HG03469 (cell line): ENCODE data around the gene VSIG10.
"Not testable (repeated sequence)": the region's sequence is repeated elsewhere in the genome, so short reads cannot be mapped to it uniquely, and the experiment has no call there.

Experiments used
- ATAC-seq: cut with Tn5 transposase; IDR thresholded peaks from one replicate; pipeline ENCODE4 v1.9.1; 2021; ENCODE audit warnings: mild to moderate bottlenecking, moderate library complexity, moderate number of reproducible peaks; ENCODE audit not compliant: unreplicated experiment

Gene VSIG10

DNA sequence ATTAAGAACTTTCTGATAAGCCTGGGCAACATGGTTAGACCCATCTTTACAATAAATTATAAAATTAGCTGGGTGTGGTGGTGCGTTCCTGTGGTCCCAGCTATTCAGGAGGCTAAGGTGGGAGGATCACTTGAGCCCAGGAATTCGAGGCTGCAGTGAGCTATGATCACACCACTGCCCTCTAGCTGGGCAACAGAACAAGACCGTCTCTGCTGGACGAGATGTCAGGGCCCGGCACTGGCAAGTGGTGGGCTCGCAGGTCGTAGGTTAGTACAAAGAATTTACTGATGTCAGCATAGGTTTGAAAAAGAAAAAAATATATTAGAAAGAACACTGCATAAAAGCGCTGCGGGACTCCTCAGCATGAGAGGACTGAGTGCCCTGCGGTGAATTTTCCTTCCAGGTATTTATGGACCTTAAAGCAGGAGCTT, 15.7 kb upstream of the VSIG10 start:
- ATAC-seq = no peak

DNA sequence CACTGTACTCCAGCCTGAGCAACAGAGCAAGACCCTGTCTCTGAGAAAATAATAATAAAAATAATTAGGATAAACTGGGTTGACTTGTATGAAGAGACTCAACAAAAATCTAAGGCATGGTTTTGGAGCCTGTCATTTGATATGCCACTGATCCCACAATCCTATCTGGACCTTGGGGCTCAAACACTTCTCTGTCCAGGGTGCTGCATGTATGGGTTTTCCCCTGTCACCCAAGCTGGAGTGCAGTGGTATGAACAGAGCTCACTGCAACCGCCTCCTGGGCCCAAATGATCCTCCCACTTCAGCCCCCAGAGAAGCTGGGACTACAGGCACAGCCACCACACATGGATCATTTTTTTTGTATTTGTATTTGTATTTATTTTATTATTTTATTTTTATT, 5.3 kb upstream of the VSIG10 start:
- no peak for ATAC-seq

DNA sequence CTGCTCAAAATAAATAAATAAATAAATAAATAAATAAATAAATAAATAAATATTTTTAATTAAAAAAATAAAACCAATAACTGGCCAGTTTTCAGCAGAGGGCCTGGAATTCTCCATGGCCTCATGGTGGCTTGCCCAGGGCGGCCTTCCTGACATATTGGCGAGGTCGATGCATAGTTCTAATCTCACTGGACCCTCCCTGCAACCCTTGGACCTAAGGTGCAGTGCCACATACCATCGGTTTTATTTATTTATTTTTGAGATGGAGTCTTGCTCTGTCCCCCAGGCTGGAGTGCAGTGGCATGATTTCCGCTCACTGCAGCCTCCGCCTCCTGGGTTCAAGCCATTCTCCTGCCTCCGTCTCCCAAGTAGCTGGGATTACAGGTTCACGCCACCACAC, 3.9 kb upstream of the VSIG10 start:
- ATAC-seq = no peak

DNA sequence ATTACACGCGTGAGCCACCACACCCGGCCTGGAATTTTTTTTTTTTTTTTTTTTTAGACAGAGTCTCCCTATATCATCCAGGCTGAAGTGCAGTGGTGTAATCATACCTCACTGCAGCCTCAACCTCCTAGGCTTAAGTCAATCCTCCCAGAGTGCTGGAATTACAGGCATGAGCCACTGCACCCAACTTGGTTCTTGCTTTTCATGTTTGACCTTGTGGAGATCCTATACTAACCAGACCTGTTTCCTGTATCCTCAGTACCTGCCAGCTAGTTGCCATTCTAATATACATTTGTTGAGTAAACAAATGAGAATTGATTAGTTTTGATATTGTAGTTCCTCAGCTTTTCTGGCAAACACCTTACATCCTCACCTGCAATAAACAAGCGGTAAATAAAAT, 3.2 kb upstream of the VSIG10 start:
- no peak for ATAC-seq

DNA sequence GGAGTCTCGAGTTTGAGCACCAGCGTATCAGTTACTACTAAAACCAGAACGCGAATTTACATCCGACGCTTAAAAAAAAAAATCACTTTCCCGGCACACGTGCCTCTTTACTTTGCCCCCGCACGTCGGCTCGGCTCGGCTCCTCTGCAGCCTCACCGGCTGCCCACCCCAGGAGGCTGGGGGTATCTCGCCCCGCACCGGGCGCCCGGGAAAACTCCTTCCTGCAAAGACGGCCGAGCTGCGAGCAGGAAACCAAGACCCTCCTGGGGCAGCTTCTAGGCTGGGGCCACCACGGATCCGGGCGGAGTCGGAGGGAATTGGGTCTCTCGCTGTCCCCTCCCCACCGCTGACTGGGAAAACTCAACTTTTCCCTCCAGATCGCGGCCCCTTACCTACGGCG, 610 bp downstream of the VSIG10 start:
- no peak for ATAC-seq

DNA sequence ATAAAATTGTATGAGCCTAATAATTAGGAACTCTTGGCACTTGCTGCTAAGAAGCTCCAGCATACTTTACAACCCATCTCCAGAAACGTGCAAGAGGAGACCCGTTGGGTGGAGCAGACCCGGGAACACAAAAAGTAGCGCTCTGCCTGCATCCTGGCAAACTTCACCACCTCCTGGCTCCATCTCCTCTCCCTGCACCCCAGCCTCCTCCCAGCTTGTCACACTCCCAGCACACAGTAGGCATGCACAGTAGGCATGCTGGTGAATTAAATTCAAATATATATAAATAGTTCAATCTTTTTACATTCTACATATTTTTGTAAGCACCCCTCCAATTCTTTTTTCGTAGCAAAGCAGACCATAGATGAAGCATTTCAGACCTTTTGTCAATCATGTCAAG, 1.2 kb downstream of the VSIG10 start:
- ATAC-seq = no peak

DNA sequence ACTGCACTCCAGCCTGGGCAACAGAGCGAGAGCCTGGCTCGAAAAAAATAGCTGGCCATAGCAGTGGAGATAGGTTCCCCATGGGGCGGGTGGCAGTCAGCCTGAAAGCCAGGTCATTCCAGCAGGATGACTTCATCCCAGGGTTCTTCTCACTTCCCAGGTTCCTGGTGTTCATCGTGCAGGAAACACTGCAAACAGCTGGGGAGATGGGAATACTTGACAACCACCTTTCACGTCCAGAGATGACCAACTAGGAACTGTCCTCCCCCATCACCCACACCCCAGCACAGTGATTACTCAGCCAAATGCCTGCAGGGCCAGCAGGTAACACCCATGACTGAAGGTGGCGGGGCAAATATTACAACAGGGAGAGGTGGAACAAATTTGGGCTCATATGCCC, 1.7 kb downstream of the VSIG10 start:
- ATAC-seq = no peak

DNA sequence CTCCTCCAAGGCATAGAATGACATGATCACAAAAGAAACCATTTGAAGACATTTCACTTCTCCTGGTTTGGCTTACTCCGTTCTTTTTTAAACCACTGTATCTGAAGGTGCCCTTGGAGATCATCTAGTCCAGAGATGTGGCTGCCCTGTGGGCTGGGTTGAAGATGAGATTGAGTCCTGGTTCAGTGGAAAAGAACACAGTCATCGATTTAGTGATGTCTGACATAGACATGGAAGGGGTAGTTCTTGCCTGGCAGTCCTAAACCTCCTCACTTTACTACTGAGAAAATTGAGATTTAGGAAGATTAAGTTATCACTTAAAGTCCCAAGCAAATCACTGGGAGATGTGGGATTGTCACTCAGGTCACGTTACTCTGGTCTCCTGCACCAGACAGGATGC, 2.8 kb downstream of the VSIG10 start:
- no peak for ATAC-seq

DNA sequence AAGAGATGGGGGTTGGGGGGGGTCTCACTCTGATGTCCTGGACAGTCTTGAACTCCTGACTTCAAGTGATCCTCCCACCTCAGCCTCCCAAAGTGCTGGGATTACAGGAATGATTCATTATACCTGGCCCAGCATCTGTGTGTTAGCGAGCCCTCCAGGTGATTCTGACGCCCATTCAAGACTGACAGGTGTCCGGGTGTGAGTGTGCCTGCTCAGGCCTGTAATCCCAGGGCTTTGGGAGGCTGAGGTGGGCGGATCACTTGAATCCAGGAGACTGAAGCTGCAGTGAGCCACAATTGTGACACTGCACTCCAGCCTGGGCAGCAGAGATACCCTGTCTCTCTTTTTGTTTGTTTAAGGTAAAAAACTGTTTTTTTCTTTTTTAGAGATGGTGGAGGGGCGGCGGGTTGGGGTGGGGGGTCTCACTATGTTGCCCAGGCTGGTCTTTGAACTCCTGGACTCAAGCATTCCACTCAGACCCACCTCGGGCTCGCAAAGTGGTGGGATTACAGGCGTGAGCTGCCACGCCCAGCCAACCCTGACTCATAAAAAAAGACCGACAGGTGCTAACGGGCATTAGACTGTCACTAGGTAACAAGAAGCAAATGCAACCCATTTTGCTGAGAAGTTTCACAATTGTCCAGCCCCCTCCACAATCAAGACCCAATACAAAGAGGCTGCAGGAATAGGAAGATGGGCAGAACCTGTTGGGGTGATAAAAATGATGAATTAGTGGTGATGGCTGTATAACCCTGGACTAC, 4.7 kb downstream of the VSIG10 start:
- ATAC-seq = no peak

DNA sequence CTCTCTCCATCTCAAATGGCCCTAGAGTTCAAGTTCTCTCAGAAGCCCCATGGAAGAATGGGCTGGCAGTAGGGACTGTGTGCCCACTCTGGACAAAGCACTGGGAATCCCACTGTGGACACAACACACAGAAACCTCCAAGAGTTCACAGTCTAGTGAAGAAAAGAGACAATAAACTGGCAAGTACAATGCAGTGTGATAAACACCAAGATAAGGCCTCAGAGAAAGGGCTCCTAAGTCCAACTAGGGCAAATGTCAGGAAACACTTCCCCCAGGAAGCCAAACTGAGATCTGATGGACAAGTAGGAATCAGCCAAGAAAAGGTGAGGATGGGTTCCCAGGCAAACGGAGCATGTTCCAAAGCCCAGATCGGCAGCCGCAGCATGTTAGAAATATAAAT, 5.4 kb downstream of the VSIG10 start:
- no peak for ATAC-seq

DNA sequence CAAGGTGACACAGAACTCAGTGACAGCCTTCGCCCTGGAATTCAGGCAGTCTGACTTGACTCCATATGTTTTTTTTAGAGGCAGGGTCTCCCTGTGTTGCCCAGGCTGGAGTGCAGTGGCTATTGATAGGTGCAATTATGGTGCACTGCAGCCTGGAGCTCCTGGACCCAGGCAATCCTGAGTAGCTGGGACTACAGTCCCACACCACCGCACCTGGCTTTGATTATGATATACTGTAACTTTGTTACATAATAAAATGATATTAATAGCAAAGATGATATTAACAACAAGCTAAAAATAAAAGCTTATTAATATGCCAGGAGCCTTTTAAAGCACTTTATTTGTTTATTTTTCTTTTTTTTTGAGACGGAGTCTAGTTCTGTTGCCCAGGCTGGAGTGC, 9.8 kb downstream of the VSIG10 start:
- no peak for ATAC-seq

DNA sequence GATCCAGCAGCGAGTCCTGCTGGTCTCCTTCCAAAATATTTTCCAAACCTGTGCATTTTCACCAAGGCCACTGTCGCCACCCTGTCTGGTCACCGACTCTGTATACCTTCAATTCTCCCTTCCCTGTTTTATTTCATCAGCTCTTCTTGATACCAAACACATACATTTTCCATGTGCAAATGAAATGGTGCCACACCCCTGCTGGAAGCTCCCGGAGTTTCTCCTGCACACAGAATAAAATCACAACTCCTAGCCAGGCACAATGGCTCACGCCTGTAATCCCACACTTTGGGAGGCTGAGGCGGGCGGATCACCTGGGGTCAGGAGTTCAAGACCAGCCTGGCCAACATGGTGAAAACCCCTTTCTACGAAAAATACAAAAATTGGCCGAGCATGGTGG, 14.0 kb downstream of the VSIG10 start:
- ATAC-seq = no peak

DNA sequence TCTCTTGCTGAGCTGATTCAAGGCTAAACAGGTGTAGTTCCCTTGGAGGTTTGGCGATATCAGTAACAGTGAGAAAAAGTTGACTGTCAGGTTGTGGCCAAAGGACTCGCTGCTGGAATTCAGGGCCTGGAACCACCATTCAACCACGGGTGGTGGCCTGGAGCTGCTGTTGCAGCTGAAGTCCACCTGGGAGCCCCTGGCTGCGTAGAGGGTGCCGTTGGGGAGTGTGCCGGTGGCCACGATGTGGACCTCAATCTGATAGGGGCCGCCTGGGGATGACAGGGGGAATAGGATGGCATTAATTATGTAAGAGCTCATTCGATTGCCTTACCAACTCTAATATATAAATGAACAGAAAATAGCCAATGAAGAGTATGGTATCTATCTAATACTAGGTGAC, 21.6 kb downstream of the VSIG10 start:
- ATAC-seq = no peak

DNA sequence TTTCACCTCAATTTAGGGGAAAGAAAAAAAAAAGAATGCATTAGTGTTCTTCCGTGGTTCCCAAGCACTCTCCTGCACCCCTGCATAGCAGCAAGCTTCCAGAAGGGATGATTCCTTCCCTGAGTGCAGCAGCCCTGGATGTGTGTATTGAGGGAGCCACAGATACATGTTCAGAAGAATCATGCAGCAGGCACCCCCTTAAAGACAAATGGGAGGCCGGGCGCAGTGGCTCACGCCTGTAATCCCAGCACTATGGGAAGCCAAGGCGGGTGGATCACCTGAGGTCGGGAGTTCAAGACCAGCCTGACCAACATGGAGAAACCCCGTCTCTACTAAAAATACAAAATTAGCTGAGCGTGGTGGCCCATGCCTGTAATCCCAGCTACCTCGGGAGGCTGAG, 22.3 kb downstream of the VSIG10 start:
- not testable (repeated sequence) for ATAC-seq

DNA sequence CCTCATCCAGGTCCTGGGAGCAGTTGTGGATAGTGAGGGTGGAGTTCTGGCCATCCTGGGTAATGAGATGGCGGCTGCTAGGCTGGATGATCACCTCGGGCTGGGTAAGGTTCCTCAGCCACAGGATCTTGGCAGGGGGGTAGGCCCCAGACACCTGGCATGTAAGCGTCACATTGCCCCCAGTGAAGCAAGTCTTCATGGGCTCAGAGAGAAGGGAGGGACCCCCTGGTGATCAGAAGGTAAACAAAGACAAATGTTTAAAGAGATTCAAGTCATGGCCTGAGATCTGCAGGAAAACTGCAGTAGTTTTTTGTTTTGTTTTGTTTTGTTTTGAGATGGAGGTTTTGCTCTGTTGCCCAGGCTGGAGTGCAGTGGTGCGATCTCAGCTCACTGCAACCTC, 30.0 kb downstream of the VSIG10 start:
- no peak for ATAC-seq

DNA sequence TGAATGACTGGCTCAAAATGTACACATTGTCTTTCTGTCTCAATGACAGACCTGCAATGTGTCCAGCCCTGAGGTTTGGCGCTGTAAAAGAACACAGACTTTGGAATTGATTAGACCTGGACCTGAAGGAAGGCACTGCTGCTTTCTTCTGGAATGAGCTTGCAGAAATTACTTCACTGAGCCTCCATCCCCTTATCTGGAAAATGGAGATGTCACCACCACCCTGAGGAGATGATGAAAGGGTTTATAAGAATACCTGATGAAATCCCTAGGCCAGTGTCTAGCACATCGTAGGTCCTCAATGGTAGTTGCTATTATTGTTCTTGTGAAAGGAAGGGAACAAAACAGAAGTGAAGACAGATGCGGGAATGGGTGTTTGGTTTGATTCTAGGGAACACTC, 33.2 kb downstream of the VSIG10 start:
- no peak for ATAC-seq

DNA sequence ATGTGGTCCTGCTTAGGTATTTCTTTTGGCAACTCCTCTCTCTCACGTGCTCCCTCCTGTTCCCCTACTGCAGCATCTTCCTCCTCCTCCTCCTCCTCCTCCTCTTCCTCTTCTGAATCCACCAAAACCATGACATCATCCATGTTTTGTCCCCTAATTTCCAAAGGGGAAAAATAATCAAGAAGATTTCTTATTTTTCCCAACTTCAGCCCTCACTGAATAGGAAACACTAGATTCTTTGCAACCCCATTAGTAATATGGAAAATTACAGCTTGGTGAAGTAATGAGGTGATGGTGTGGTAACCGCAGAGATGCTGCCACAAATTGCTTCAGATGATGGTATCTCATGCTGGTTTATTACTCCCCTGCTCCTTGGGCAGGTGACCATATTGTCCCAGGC, 35.4 kb downstream of the VSIG10 start:
- ATAC-seq = no peak

DNA sequence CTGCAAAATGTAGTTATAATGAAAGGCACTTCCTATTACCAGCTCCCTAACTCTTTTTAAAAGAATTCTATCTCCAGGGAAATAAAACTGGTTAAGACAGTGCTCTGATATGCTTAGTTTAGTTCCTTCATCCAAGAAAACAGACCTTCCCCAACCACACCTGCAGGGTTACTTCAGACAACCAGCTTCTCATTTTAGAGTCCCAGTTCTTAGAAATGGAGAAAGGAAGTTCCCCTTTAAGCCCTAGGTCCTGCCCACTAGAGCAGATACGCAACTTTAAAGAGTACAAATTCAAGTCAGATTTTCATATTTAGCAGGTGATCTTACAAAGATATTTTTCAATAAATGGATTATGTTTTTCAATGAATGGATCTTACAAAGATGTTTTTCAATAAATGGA, 38.4 kb downstream of the VSIG10 start:
- ATAC-seq = no peak

DNA sequence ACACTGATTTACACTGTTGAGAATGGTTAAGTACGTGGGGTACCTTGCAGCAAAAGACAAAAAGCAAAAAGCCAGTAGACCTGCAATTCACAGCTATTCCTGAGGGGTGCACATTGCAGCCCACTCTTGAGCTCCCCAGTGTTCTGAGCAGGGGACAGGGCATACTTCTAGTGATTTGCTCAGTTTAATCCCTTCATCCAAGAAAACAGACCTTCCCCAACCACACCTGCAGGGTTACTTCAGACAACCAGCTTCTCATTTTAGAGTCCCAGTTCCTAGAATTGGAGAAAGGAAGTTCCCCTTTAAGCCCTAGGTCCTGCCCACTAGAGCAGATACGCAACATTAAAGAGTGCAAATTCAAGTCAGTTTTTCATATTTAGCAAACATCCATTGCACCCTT, 39.2 kb downstream of the VSIG10 start:
- ATAC-seq = no peak

DNA sequence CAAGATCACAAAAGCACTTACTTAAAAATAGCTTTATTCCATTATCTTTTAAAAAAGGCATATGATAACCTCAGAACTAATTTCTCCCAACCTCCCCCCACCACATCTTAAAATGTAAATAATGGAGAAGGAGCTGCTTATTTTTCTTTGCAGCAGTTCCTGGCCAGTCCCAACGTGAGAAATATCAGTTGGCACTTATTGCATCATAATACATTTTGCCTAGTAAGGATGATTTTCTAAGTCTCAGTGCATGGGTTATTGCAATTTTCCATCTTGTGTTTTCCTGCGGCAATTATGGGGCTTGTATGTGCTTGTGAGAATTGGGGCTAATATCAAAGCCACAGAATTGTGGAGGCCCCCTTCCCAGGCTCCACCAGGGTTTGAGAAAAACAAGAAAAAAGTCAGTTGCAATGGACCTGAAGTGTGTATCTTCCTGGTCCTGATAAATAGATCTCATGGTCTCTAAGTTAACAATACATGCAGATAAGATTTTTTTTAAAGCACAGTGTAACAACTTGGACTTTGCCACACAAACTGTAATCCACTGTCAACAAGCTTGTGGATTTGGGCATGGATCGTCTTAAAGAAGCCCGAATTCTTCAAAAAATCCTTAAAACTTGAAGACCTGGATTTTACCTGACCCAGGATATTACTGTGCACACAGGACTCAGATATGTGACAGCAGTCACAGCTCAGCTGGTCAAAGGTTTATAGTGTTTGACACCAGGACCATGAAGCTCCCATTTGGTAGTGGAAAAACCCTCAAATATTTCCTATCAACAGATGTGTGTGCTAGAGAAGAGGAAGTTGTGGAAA, 40.0 kb downstream of the VSIG10 start:
- no peak for ATAC-seq

DNA sequence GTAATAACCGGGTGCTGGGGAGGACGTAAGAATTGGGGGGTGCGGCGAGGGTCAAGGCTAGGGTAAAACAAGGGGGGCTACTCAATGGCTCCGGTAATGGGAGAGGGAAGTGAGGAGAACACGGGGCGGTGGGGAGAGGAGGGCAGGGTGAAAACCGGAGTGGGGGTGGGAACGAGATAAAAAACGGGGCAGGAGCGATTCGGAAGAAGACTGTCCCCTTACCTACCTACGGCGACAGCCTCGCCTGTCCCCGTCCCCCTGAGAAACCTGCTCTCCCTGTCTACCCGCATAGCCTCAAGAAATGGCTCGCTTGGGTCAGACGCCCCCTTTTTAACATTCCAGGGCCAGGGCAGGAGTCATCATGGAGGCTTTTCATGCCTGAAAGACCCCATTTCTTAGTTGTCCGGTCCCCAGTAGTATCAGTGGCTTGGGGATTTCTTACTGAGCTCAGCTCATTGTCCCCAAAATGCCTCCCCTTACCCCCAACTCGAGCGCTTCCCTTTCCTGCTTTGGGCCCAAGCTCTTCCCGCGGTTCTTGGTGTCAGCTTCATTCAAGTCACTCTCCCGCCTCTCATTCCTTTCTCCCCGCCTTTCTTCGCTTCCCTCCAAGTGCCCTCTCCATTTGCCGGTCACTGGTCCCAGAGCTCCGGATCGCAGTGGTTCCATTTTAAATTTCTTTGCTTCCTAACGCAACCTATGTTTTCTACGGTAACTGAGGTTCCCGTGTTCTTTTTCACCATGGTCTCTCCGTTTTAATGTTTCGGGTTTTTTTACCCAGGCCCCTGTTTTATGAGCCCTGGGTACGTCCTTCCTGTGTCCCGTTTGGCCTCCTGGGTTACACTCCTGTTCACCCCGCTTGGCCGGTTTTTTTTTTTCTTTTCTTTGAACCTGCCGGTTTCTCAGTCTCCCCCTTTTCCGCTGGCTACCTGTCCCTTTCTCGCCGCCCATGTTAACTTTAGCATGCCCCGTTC, 41.7 kb downstream of the VSIG10 start:
- no peak for ATAC-seq
